MCF 10A (cell line): ENCODE results near the gene SCLT1. TPM values are rescaled to one million over a fixed set of nuclear protein-coding genes. Genes with fewer than 3 reads are reported as not detected.

Experiments
- BruUV-seq: library from RNA; stranded (reverse); fragments of 400-500 nt; replicated peaks from 2 replicates; lab custom pipeline; 2021; lab: Mats Ljungman, UMichigan
- CTCF ChIA-PET: fragments of 300-600 bp; sonication (Branson Sonifier 250); formaldehyde crosslinking; extraction: SDS; loops from one replicate; lab custom pipeline; 2021; ENCODE audit warnings: antibody characterized with exemption, inconsistent platforms; lab: Yijun Ruan, JAX
- POLR2A ChIA-PET: fragments of 300-600, 350-650 bp; sonication (Branson Sonifier 250); formaldehyde crosslinking; extraction: SDS; loops from one replicate; lab custom pipeline; 2020; ENCODE audit warnings: antibody characterized with exemption, inconsistent platforms; lab: Yijun Ruan, JAX
- DNase-seq: peaks from one replicate; pipeline ENCODE4 v3.0.0-alpha.2; 2018; ENCODE audit not compliant: unreplicated experiment
- H3K27ac Mint-ChIP-seq: one replicate; pipeline ENCODE4 v1.8.0; 2022; ENCODE audit warnings: mild to moderate bottlenecking, low read depth, mixed read lengths; ENCODE audit not compliant: unreplicated experiment
- H3K27me3 Mint-ChIP-seq: one replicate; pipeline ENCODE4 v1.8.0; 2022; ENCODE audit warnings: mixed read lengths; ENCODE audit not compliant: insufficient read depth, unreplicated experiment
- H3K36me3 Mint-ChIP-seq: one replicate; pipeline ENCODE4 v1.8.0; 2022; ENCODE audit warnings: mild to moderate bottlenecking, moderate library complexity, mixed read lengths; ENCODE audit not compliant: insufficient read depth, unreplicated experiment
- H3K4me1 Mint-ChIP-seq: one replicate; pipeline ENCODE4 v1.8.0; 2022; ENCODE audit warnings: mixed read lengths; ENCODE audit not compliant: insufficient read depth, unreplicated experiment
- H3K4me3 Mint-ChIP-seq: one replicate; pipeline ENCODE4 v1.8.0; 2022; ENCODE audit warnings: mild to moderate bottlenecking, moderate library complexity, mixed read lengths; ENCODE audit not compliant: unreplicated experiment
- H3K9me3 Mint-ChIP-seq: one replicate; pipeline ENCODE4 v1.8.0; 2022; ENCODE audit warnings: mixed read lengths; ENCODE audit not compliant: unreplicated experiment
- intact Hi-C: fragments of 100-400 bp; cut with micrococcal nuclease; formaldehyde crosslinking; loops from 2 replicates; pipeline ENCODE4 v1.14.1; 2022
- total RNA-seq: library from RNA; stranded (reverse); gene quantifications from 2 replicates; pipeline ENCODE4 v1.2.3, GENCODE V29; 2022
- TF ChIP-seq, protein P1 (sequence below): fragments of 200-600 bp; IDR thresholded peaks from one replicate; pipeline ENCODE4 v1.8.0; 2022; ENCODE audit warnings: antibody characterized with exemption, mild to moderate bottlenecking; ENCODE audit not compliant: unreplicated experiment

Gene SCLT1
- total RNA-seq, 1 experiment from 2014 or later, result 20.7 TPM

DNA sequence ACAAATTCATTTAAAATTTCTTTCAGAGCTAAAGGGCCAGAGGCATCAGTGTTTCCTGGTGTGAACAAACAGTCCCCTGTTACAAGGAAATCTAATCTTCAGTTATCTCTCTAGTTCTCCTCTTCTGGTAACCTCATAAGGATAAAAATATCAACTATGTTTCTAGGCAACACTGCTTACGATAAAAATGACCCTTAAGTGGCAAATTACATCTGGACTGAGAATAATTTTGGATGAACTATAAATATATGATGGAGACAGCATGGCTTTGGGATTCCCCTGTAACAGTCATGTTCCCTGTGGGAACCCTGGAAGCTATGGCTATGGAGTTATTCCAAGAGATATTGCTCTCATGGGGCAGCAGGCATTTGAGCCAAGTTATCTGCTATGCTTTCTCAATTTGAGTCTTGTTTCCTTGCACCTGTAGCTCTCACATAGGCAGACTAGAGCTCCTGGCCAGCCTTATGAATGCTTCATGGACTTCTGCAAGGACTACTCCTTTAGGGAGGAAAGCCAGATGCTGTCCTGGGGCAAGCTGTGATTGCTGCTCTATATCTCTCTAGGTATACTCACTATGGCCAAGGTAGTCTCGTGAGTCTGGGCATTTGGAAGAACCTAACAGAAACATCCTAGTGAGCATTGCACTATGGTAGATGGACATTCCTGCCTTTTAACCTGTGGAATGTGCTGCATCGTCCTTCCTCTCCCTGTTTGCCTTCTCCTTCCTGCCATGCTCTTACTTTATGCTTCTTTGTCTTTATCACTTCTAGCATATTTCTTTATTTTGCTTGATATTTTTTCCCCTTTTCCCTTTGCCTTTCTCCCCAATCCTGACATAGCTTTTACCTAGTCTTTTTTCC is 16.9 kb upstream of the SCLT1 start:
- TF ChIP-seq, protein P1, sequence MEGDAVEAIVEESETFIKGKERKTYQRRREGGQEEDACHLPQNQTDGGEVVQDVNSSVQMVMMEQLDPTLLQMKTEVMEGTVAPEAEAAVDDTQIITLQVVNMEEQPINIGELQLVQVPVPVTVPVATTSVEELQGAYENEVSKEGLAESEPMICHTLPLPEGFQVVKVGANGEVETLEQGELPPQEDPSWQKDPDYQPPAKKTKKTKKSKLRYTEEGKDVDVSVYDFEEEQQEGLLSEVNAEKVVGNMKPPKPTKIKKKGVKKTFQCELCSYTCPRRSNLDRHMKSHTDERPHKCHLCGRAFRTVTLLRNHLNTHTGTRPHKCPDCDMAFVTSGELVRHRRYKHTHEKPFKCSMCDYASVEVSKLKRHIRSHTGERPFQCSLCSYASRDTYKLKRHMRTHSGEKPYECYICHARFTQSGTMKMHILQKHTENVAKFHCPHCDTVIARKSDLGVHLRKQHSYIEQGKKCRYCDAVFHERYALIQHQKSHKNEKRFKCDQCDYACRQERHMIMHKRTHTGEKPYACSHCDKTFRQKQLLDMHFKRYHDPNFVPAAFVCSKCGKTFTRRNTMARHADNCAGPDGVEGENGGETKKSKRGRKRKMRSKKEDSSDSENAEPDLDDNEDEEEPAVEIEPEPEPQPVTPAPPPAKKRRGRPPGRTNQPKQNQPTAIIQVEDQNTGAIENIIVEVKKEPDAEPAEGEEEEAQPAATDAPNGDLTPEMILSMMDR, result no peak
- ChIA-PET POLR2A (interaction anchor here (0.8 kb wide), 1 partner anchor 14 kb away, joined by 3 read pairs; the partner anchor contains the start of gene C4orf33), CTCF (interaction anchor here (0.6 kb wide), 2 partner anchors 147 to 233 kb away, joined by 3 read pairs; no protein-coding TSS in a partner anchor)
- no peak overlapping the region for H3K27ac Mint-ChIP-seq
- no peaks in the 10 kb centered on the region for H3K27me3 Mint-ChIP-seq
- H3K4me3 Mint-ChIP-seq, result no peak overlapping the region
- H3K4me1 Mint-ChIP-seq, result peaks cover 5% of the 10 kb centered on the region
- no peaks in the 10 kb centered on the region for H3K9me3 Mint-ChIP-seq
- no peak for DNase-seq
- BruUV-seq, result no TSS peak
- peaks cover 13% of the 10 kb centered on the region for H3K36me3 Mint-ChIP-seq
- intact Hi-C loops, result no loop called here

GRCh38 chr4:129098531-129099001 is 5.2 kb upstream of the SCLT1 start:
- POLR2A ChIA-PET, result interaction anchor here (1.5 kb wide), 1 partner anchor 10 kb away, joined by 3 read pairs; no protein-coding TSS in a partner anchor
- Mint-ChIP-seq H3K27me3 (no peaks in the 10 kb centered on the region), H3K36me3 (no peaks in the 10 kb centered on the region), H3K4me3 (no peak overlapping the region), H3K4me1 (peaks cover 13% of the 10 kb centered on the region), H3K9me3 (no peaks in the 10 kb centered on the region), H3K27ac (no peak overlapping the region)
- intact Hi-C loops, result no loop called here
- BruUV-seq, result no TSS peak
- DNase-seq, result no peak
- CTCF ChIA-PET, result interaction anchor here (0.7 kb wide), 1 partner anchor 223 kb away, joined by 3 read pairs; no protein-coding TSS in a partner anchor
- TF ChIP-seq, protein P1, result no peak

DNA sequence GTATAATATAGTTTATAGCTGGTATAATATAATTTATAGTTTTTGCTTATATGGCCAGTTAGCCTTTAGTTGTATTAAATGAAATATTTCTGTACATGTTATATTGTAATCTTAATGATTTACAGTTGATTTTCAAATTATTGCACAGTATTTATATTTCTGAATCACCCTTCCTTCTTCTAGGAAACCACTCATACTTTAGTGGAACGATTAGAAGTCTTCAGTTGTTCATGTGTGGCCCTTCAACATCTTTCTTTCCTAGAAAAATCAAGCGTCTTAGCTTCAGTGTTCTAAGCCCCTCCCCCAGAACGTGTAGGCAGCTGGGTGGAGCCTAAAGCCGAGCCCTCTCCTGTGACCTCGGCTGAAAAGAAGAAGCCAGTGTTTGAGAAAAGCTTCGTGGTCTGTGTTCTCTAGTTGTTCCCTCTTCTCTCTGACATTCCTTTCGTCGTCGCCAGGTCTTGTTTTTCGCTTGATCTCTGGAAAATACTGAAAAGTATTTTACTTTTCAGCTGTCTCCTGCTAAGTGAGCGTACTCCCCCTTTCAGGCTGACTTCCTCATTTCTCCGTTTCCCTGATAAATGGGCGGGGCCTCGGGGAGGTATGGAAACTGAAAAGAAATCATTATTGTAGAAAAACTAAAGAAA is 2.6 kb upstream of the SCLT1 start, which contains the start of gene C4orf33:
Gene C4orf33 (plus strand): TSS at position 342 of the 644 bp plus-strand sequence. CDS start 6,459 bp downstream, outside the sequence.
- Mint-ChIP-seq H3K36me3 (no peaks in the 10 kb centered on the region), H3K27ac (peak within 1 kb of the TSS; percentile 97), H3K27me3 (no peaks in the 10 kb centered on the region), H3K9me3 (no peaks in the 10 kb centered on the region), H3K4me1 (peaks cover 13% of the 10 kb centered on the region), H3K4me3 (peak within 1 kb of the TSS; percentile 90)
- TF ChIP-seq, protein P1, result no peak
- no TSS peak for BruUV-seq
- POLR2A ChIA-PET, result interaction anchor here (0.6 to 1.4 kb wide), 7 partner anchors 10 to 515 kb away, joined by 3 to 6 read pairs (median 3); no protein-coding TSS in a partner anchor
- CTCF ChIA-PET, result interaction anchor here (0.7 to 1.0 kb wide), 3 partner anchors 9 to 126 kb away, joined by 3 read pairs; no protein-coding TSS in a partner anchor
- intact Hi-C loops, result no loop called here
- peak; percentile 79 for DNase-seq
